Upper lobe of left lung (tissue), 6 donors: ENCODE data around the gene CENPX. TPM values are rescaled to one million over a fixed set of nuclear protein-coding genes. Genes with fewer than 3 reads are reported as not detected.
A peak's percentile ranks its signal among the peaks of the same experiment; 100 is the strongest.
"Not testable (repeated sequence)": the region's sequence is repeated elsewhere in the genome, so short reads cannot be mapped to it uniquely, and the experiment has no call there.

Experiments
- ATAC-seq, 2 donors: fragments of 200-7000 bp; cut with Tn5 transposase; one replicate each; pipeline ENCODE4 v1.9.1; 2022; ENCODE audit warnings: mild to moderate bottlenecking in 2 of 2, moderate library complexity in 2 of 2; ENCODE audit not compliant: low FRiP score in 2 of 2
- DNase-seq, 2 donors: peaks; one replicate each; pipeline ENCODE4 v3.0.0-alpha.2; 2019 to 2020
- H3K27ac ChIP-seq, 4 donors: fragments of 200-600 bp; sonication (generic); one replicate each; pipeline ENCODE4 v1.5.1; 2016 to 2019
- H3K27me3 ChIP-seq, 4 donors: fragments of 200-600 bp; sonication (generic); one replicate each; pipeline ENCODE4 v1.5.1; 2017 to 2019
- H3K36me3 ChIP-seq, 4 donors: fragments of 200-600 bp; sonication (generic); one replicate each; pipeline ENCODE4 v1.5.1; 2016 to 2019
- H3K4me1 ChIP-seq, 4 donors: fragments of 200-600 bp; sonication (generic); one replicate each; pipeline ENCODE4 v1.5.1; 2018 to 2019
- H3K4me3 ChIP-seq, 4 donors: fragments of 200-600 bp; sonication (generic); one replicate each; pipeline ENCODE4 v1.5.1; 2017 to 2019; ENCODE audit warnings: mild to moderate bottlenecking in 2 of 4, moderate library complexity in 1 of 4
- H3K9me3 ChIP-seq, 4 donors: fragments of 200-600 bp; sonication (generic); one replicate each; pipeline ENCODE4 v1.5.1; 2018 to 2019
- CTCF ChIP-seq, 6 experiments: fragments of 450-650 bp in 4 of 6; fragments of 200-600 bp in 2 of 6; sonication (generic) in 2 of 6; IDR thresholded peaks; one replicate each; pipeline ENCODE4 v1.5.1; 2016 to 2019; ENCODE audit warnings: antibody characterized with exemption in 6 of 6
- EP300 ChIP-seq, 4 donors: sonication (generic); formaldehyde crosslinking; IDR thresholded peaks; one replicate each; pipeline ENCODE4 v1.5.1; 2017; ENCODE audit warnings: antibody characterized with exemption in 4 of 4, control low read depth in 2 of 4
- POLR2A ChIP-seq, 4 donors: fragments of 450-650 bp; IDR thresholded peaks; one replicate each; pipeline ENCODE4 v1.5.1; 2016 to 2017; ENCODE audit warnings: antibody characterized with exemption in 4 of 4, mild to moderate bottlenecking in 2 of 4
- POLR2AphosphoS5 ChIP-seq, 2 donors: sonication (generic); formaldehyde crosslinking; IDR thresholded peaks; one replicate each; pipeline ENCODE4 v1.5.1; 2017; ENCODE audit warnings: antibody characterized with exemption in 2 of 2
- WGBS, 2 donors: methylation state at CpG; one replicate each; pipeline ENCODE4 v1.1.5; 2017 to 2018; 5-methylcytosine and 5-hydroxymethylcytosine counted together
- total RNA-seq, 6 donors: library from RNA; depleted of rRNA in 4 of 6; stranded (reverse); fragments of >200 nt in 4 of 6; gene quantifications; one replicate each; pipeline versions ENCODE4 v1.1.0 to v1.2.1, GENCODE V29; 2016 to 2021
- donor health status: DM: no; HTN: no; CAD: no; lungs with moderate emphysema.
- donor health status: DM: no; HTN: yes; CAD: no; lungs with severe emphysema.

The CENPX gene
- total RNA-seq, 6 donors from 2014 or later, result 24.1 to 60.5 (median 47.8) TPM

DNA sequence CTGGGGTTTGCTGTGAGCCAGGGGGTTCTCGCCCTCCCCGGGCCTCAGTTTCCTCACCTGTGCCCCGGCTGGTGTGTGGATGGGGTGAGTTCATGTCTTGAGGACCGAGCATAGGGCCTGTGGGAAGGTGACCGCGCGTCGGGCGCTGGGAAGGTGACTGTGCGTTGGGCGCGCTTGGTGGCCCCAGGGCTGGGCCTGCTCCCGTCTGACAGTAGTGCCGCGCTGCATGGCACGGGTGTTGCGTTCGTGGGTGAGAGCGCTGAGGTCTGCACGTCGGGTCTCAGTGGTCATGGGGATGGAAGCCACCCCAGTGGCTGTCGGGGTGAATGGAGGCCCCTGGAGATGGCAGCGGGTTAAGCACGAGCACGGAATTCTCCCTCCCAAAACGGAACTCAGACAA, 36.1 kb downstream of the CENPX start:
- H3K27ac ChIP-seq, result no peak overlapping the region
- H3K36me3 ChIP-seq, result peaks cover 7 to 45% (median 29%) of the 10 kb centered on the region in 4 donors
- H3K4me1 ChIP-seq, result peaks cover 8 to 12% (median 10%) of the 10 kb centered on the region in 4 donors
- peak in 1 of 2 donors; percentile 78 for DNase-seq
- H3K27me3 ChIP-seq, result no peaks in the 10 kb centered on the region
- TF ChIP-seq POLR2A (IDR thresholded peaks at IDR 0.05), result no peak
- no peak for TF ChIP-seq POLR2AphosphoS5 (IDR thresholded peaks at IDR 0.05)
- TF ChIP-seq EP300 (IDR thresholded peaks at IDR 0.05), result no peak
- no peak for TF ChIP-seq CTCF (IDR thresholded peaks at IDR 0.05)
- no peak overlapping the region for H3K4me3 ChIP-seq
- no peak for ATAC-seq
- WGBS, 2 donors, result 95% methylated on average over 26 of the region's 26 CpGs
- H3K9me3 ChIP-seq, result no peaks in the 10 kb centered on the region

- DNase-seq (peak in 1 of 2 donors; percentile 38), ATAC-seq (no peak)
- 91 to 94% methylated on average over 19 to 20 of the region's 21 CpGs for WGBS, 2 donors
- H3K9me3 ChIP-seq, result no peaks in the 10 kb centered on the region
- no peaks in the 10 kb centered on the region for H3K27me3 ChIP-seq
- peaks cover 7 to 50% (median 29%) of the 10 kb centered on the region in 4 donors for H3K36me3 ChIP-seq
- H3K4me1 ChIP-seq, result peaks cover 0 to 16% (median 9%) of the 10 kb centered on the region in 4 donors
- no peak overlapping the region for H3K4me3 ChIP-seq
- TF ChIP-seq CTCF (IDR thresholded peaks at IDR 0.05) (no peak), EP300 (IDR thresholded peaks at IDR 0.05) (no peak), POLR2AphosphoS5 (IDR thresholded peaks at IDR 0.05) (no peak), POLR2A (IDR thresholded peaks at IDR 0.05) (no peak)
- H3K27ac ChIP-seq, result no peak overlapping the region
Measured at GRCh38 chr17:81984773-81985410, 37.8 kb downstream of the CENPX start.

DNA sequence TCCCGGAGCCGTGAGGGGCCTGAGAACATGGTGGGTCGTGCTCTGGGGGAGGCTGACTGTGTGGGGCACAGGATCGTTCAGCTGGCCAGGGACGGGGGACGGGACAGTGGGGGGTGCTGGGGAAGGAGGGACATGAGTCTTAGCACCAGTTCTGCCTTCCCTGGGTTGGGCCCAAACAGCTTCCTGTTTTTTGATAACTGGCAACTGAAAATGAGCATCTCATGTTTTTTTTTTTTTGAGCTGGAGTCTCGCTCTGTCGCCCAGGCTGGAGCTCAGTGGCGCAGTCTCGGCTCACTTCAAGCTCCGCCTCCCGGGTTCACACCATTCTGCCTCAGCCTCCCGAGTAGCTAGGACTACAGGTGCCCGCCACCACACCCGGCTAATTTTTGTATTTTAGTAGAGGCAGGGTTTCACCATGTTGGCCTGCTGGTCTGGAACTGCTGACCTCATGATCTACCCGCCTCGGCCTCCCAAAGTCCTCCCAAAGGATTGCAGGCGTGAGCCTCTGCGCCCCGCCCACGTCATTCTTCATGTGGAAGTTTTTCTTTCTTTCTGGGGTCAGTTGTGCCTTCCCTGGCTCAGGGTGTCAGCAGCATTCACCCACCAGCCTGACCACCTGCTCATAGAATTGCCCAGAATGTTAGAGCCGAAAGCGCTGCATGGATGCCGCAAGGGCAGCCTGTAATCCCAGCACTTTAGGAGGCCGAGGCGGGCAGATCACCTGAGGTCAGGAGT, 38.9 kb downstream of the CENPX start:
- peaks cover 7 to 50% (median 29%) of the 10 kb centered on the region in 4 donors for H3K36me3 ChIP-seq
- 93 to 95% methylated on average over 24 to 26 of the region's 26 CpGs for WGBS, 2 donors

DNA sequence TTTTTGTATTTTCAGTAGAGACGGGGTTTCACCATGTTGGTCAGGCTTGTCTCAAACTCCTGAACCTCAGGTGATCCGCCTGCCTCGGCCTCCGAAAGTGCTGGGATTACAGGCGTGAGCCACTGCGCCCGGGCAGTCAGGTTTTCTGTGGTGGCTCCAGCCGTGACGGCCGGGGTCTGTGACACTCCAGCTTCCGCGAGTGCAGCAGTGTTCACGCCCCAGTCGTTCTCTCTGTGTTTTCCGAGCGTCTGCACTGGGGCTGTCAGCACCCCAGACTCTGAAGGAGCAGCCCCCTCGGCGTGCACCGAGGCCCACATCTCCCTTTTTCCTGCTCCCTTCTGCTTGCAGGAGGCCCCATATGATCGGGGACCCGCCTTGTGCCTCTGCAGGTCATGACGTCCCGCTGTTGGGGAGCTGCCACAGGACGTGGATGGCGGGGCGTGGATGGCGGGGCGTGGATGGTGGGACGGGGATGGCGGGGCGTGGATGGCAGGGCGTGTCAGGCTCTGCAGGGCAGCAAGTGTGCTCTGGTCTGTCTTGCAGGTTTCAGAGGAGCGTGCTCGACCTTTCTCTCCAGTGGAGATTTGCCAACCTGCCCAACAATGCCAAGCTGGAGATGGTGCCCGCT, 39.6 kb downstream of the CENPX start:
- ATAC-seq, result no peak
- no peaks in the 10 kb centered on the region for H3K27me3 ChIP-seq
- peak in 1 of 2 donors; percentile 61 for DNase-seq
- peaks cover 8 to 29% (median 18%) of the 10 kb centered on the region in 4 donors for H3K4me1 ChIP-seq
- WGBS, 2 donors, result 93 to 95% methylated on average over 30 to 34 of the region's 35 CpGs
- H3K4me3 ChIP-seq, result no peak overlapping the region
- H3K27ac ChIP-seq, result no peak overlapping the region
- no peaks in the 10 kb centered on the region for H3K9me3 ChIP-seq
- H3K36me3 ChIP-seq, result peaks cover 7 to 50% (median 29%) of the 10 kb centered on the region in 4 donors
- TF ChIP-seq EP300 (IDR thresholded peaks at IDR 0.05) (no peak), POLR2AphosphoS5 (IDR thresholded peaks at IDR 0.05) (no peak), POLR2A (IDR thresholded peaks at IDR 0.05) (no peak), CTCF (IDR thresholded peaks at IDR 0.05) (no peak)

More for the DNA sequence above, 38.9 kb downstream of the CENPX start:
- no peak for ATAC-seq
- no peak for DNase-seq
- peaks cover 1 to 22% (median 12%) of the 10 kb centered on the region in 4 donors for H3K4me1 ChIP-seq
- TF ChIP-seq EP300 (IDR thresholded peaks at IDR 0.05), result no peak
- no peaks in the 10 kb centered on the region for H3K27me3 ChIP-seq
- H3K9me3 ChIP-seq, result no peaks in the 10 kb centered on the region
- no peak overlapping the region for H3K27ac ChIP-seq
- H3K4me3 ChIP-seq, result no peak overlapping the region

- WGBS, 2 donors, result 95 to 99% methylated on average over 12 of the region's 12 CpGs
- not testable (repeated sequence) for H3K27me3 ChIP-seq, H3K9me3 ChIP-seq, H3K4me3 ChIP-seq, ATAC-seq, DNase-seq
- peaks cover 7 to 41% (median 29%) of the 10 kb centered on the region in 4 donors for H3K36me3 ChIP-seq
- peak overlapping the region in 1 of 4 donors; percentile 44 for H3K27ac ChIP-seq
- H3K4me1 ChIP-seq, result peaks cover 12 to 38% (median 23%) of the 10 kb centered on the region in 4 donors
Measured at GRCh38 chr17:81981511-81981910, 41.2 kb downstream of the CENPX start.
